ENCODE results near the gene ZNF581. TPM values are rescaled to one million over a fixed set of nuclear protein-coding genes. Genes with fewer than 3 reads are reported as not detected.

The ZNF581 gene
- total RNA-seq, 2 experiments from 2014 or later, result 22.7 to 24.4 TPM

DNA sequence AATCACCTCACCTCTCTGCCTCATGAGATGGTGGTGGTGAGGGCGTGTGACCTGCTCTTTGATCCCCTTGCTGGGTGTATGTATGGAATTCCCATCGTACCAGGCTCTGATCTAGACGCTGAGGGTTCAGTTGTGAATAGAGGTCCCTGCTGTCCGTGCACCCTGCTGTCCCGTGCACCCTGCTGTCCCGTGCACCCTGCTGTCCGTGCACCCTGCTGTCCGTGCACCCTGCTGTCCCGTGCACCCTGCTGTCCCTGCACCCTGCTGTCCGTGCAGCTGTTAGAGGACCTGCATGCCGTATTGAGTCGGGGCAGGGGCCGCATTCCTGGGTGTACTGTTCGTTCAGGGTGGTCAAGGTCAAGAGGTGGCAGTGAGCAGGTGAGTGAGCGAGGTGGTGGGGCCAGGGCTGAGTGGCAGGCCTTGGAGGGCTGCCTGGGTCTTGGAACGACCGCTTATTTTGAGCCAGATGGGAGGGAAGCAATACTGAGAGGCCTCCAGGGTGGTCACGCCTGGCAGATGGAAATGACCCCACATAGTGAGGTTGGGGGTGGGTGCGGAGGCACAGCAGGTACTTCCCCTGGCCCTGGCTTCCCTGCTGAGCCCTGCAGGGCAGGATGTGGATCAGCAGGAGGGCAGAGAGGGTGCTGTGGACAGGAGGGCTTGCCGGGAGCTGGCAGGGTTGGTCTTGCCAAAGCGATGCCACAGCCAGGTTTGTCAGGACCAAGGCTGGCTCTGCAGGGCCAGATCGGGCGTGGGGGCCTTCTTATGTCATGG is 27.0 kb downstream of the ZNF581 start:
- Mint-ChIP-seq H3K27me3 (ENCODE audit: low read depth) (no peaks in the 10 kb centered on the region), H3K4me3 (no peak overlapping the region), H3K4me1 (ENCODE audit: low read depth) (peaks cover 30% of the 10 kb centered on the region), H3K36me3 (ENCODE audit: low read depth) (peaks cover 61% of the 10 kb centered on the region), H3K9me3 (ENCODE audit: insufficient read depth) (no peaks in the 10 kb centered on the region), H3K27ac (no peak overlapping the region)
- DNase-seq, result no peak
- CTCF ChIA-PET, result interaction anchor here (0.8 to 1.7 kb wide), 3 partner anchors 14 to 37 kb away, joined by 9 read pairs; partner anchors contain the start of gene U2AF2
- ATAC-seq, result no peak
- POLR2A ChIA-PET, result interaction anchor here (0.6 kb wide), 1 partner anchor 75 kb away, joined by 3 read pairs; no protein-coding TSS in a partner anchor

DNA sequence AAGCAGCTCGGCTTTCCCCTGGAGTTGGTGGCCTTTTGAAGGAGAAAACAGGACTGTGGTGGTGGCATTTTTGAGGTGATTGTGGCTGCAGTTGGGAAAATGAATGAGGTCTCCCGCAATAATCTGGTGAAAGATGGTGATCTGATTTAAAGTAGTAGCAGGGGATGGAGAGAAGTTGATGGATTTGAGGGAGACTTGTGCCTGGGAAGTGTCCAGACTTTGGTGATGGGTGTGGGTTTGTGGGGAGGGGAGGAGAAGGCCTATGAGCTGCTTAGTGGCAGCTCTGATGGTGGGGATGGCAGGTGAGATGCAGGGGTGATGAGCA is 27.6 kb downstream of the ZNF581 start:
- CTCF ChIA-PET, result interaction anchor here (0.8 to 1.7 kb wide), 4 partner anchors 14 to 64 kb away, joined by 3 to 9 read pairs (median 9); partner anchors contain the start of gene U2AF2
- no peak for ATAC-seq

DNA sequence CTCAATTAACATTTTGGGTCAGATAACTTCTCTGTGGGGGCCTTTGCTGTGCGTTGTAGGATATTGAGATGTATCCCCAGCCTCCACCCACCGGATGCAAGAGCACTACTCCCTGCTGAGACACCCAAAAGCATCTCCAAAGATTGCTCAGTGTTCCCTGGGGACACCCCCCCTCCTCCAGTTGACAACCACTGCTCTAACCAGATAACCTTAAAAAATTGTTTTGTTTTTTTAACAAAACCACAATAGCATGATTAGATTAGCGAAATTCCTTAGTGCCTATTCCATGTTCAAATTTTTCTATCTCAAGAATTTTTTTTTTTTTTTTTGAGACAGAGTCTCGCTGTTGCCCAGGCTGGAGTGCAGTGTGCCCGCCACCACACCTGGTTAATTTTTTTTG is 29.0 kb downstream of the ZNF581 start:
- ATAC-seq, result no peak
- no peak overlapping the region for H3K4me3 Mint-ChIP-seq
- DNase-seq, result no peak
- CTCF ChIA-PET, result interaction anchor here (0.8 to 1.7 kb wide), 4 partner anchors 9 to 66 kb away, joined by 3 to 9 read pairs (median 4); no protein-coding TSS in a partner anchor
- peaks cover 59% of the 10 kb centered on the region for H3K36me3 Mint-ChIP-seq (ENCODE audit: low read depth)
- H3K9me3 Mint-ChIP-seq (ENCODE audit: insufficient read depth), result no peaks in the 10 kb centered on the region
- H3K27me3 Mint-ChIP-seq (ENCODE audit: low read depth), result no peaks in the 10 kb centered on the region
- no peak overlapping the region for H3K27ac Mint-ChIP-seq
- peaks cover 48% of the 10 kb centered on the region for H3K4me1 Mint-ChIP-seq (ENCODE audit: low read depth)
- POLR2A ChIA-PET, result interaction anchor here (1.1 kb wide), 1 partner anchor 15 kb away, joined by 3 read pairs; no protein-coding TSS in a partner anchor

More for the DNA sequence above, 27.6 kb downstream of the ZNF581 start:
- POLR2A ChIA-PET, result interaction anchor here (0.6 to 1.0 kb wide), 2 partner anchors 75 to 511 kb away, joined by 3 read pairs; no protein-coding TSS in a partner anchor
- Mint-ChIP-seq H3K9me3 (ENCODE audit: insufficient read depth) (no peaks in the 10 kb centered on the region), H3K4me3 (no peak overlapping the region), H3K27ac (no peak overlapping the region), H3K36me3 (ENCODE audit: low read depth) (peaks cover 59% of the 10 kb centered on the region), H3K27me3 (ENCODE audit: low read depth) (no peaks in the 10 kb centered on the region), H3K4me1 (ENCODE audit: low read depth) (peaks cover 34% of the 10 kb centered on the region)
- DNase-seq, result no peak

DNA sequence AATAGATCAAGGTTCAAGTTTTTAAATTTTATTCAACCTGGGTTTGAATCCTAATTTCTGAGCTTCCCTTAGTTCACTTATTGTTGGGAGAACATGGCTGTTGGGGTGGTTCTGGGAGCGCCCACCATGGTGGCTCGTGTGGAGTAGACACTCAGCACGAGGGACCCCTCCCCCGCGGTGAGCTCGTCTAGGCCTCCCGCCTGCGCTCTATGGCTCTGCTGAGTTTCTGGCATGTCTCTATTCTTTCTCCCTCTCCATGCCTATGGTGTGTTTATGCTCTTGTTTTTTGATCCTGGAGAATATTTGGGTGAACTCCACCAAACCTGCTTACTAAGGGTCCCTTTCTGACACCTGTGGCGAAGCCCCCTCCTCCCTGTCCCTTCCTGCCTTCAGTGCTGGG is 30.0 kb downstream of the ZNF581 start:
- Mint-ChIP-seq H3K36me3 (ENCODE audit: low read depth) (peaks cover 63% of the 10 kb centered on the region), H3K4me3 (peak overlapping the region; percentile 9), H3K27me3 (ENCODE audit: low read depth) (no peaks in the 10 kb centered on the region), H3K4me1 (ENCODE audit: low read depth) (peaks cover 57% of the 10 kb centered on the region), H3K9me3 (ENCODE audit: insufficient read depth) (no peaks in the 10 kb centered on the region), H3K27ac (peak overlapping the region; percentile 69)
- DNase-seq (no peak), ATAC-seq (no peak)
- ChIA-PET CTCF (interaction anchor here (1.0 to 1.3 kb wide), 2 partner anchors 19 to 42 kb away, joined by 3 to 5 read pairs; partner anchors contain the start of gene U2AF2), POLR2A (interaction anchor here (0.8 kb wide), 1 partner anchor 20 kb away, joined by 3 read pairs; no protein-coding TSS in a partner anchor)

DNA sequence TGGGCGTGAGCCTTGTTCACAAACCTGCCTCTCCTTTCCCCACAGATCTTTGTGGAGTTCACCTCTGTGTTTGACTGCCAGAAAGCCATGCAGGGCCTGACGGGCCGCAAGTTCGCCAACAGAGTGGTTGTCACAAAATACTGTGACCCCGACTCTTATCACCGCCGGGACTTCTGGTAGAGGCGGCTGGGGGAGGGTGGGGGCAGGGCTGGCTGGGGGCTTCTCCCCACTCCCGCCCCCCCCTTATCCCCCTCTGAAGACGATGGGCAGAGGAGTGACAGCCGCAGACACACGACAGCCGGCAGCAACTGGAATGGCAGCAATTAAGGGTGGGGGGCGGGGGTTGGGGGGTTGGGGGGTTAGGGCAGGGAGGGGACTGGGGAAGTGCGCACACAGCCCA is 30.4 kb downstream of the ZNF581 start:
- no peaks in the 10 kb centered on the region for H3K9me3 Mint-ChIP-seq (ENCODE audit: insufficient read depth)
- peaks cover 61% of the 10 kb centered on the region for H3K4me1 Mint-ChIP-seq (ENCODE audit: low read depth)
- peak overlapping the region; percentile 69 for H3K27ac Mint-ChIP-seq
- CTCF ChIA-PET, result interaction anchor here (1.0 to 1.3 kb wide), 2 partner anchors 19 to 42 kb away, joined by 3 to 5 read pairs; partner anchors contain the start of gene U2AF2
- ATAC-seq (no peak), DNase-seq (no peak)
- peaks cover 67% of the 10 kb centered on the region for H3K36me3 Mint-ChIP-seq (ENCODE audit: low read depth)
- H3K27me3 Mint-ChIP-seq (ENCODE audit: low read depth), result no peaks in the 10 kb centered on the region
- peak overlapping the region; percentile 41 for H3K4me3 Mint-ChIP-seq
- POLR2A ChIA-PET, result interaction anchor here (0.8 kb wide), 1 partner anchor 21 kb away, joined by 3 read pairs; no protein-coding TSS in a partner anchor

DNA sequence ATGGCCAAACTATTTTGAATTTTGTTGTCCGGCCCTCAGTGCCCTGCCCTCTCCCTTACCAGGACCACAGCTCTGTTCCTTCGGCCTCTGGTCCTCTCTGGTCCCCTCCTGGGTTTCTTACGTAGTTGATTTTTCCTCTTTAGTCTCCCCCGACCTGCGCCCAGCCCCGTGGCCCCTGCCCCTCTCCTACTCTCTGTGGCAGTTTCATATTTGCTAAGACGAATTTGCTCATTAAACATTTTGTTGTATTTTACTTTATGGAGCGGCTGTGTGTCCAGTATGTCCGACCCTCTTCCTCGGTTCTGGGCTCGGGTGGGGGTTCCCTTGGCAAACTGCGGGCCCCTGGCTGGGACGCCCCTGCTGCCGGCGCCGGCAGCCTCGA is 31.0 kb downstream of the ZNF581 start:
- Mint-ChIP-seq H3K36me3 (ENCODE audit: low read depth) (peaks cover 63% of the 10 kb centered on the region), H3K27me3 (ENCODE audit: low read depth) (no peaks in the 10 kb centered on the region), H3K4me1 (ENCODE audit: low read depth) (peaks cover 64% of the 10 kb centered on the region), H3K4me3 (peak overlapping the region; percentile 41), H3K9me3 (ENCODE audit: insufficient read depth) (no peaks in the 10 kb centered on the region), H3K27ac (peak overlapping the region; percentile 81)
- ChIA-PET CTCF (no interaction called here), POLR2A (interaction anchor here (0.9 kb wide), 1 partner anchor 20 kb away, joined by 3 read pairs; the partner anchor contains the start of gene U2AF2)
- no peak for ATAC-seq
- DNase-seq, result no peak

DNA sequence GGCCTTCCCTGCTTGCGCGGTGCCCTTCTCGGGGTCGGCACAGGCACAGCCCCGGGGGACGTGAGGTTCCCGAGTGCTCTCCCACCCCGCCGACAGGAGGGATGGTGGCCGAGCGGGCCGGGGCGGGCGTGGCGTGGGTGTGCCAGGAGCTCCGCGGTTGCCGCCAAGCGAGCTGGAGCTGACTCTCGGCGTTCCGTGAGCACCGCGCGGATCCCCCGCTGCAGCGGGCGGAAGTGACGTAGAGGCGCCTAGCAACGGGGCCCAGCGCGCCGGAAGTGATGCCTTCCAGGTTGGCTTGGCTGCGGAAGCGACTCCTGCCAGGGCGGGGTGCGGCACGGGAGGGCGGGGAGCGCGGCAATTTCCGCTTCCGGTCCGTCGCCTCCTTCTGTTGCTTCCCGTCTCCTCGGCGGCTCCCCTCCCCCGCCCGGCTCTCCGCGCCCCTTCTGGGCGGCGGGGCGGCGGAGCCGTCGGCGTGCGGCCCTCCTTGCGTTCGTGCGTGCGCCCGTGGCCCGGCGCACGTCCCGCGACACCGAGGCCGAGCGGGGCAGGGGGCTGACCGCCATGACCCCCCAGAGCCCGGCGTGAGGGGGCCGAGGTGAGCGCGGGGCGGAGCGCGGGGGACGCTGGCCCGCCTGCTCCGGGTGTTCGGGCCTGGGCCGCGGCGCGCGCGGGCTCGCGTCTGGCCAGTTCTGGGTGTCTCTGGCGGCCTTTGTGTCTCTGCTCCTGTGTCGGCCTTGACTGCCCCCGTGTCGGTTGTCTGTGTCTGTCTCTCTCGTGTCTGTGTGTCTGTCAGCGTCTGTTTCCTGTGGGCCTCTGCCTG is 31.6 kb downstream of the ZNF581 start, which contains the start of gene EPN1:
Gene EPN1, plus strand, starts transcription at position 386 of the 820 bp plus-strand sequence. CDS start 3,402 bp downstream, outside the sequence.
- peaks cover 65% of the 10 kb centered on the region for H3K36me3 Mint-ChIP-seq (ENCODE audit: low read depth)

DNA sequence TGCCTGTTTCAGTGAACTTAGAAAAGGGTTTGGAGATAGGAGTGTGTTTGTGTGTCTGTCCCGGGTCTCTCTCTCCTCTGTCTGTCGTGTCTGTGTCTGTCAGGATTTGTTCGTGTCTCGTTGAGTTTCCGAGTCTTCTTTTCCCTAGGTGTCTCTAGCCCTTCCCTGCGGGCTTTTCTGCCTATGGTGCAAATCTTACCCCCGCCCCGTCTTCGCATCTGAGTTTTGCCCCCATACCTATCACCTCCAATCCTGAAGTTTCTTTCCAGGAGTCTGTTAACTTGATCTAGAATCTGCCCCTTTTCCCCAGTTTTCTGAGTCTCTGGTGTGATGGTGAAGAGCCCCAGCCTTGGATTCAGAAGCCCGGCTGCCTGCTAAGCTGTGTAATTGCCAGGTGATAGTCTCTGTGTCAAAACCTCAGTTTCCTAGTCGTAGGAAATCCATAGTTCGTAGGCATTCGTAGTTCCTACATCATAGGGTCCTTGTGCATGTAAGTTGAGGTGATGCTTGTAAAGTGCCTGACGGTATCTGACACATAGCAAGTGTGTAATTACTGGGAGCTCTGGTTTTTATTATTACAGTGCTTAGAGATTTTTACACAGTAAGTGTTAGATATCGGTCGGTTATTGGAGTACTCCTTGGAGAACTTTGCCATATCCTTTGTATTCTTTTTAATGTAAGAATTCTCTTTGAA is 32.4 kb downstream of the ZNF581 start:
- no peak for ATAC-seq
- Mint-ChIP-seq H3K27me3 (ENCODE audit: low read depth) (no peaks in the 10 kb centered on the region), H3K4me1 (ENCODE audit: low read depth) (peaks cover 65% of the 10 kb centered on the region), H3K9me3 (ENCODE audit: insufficient read depth) (no peaks in the 10 kb centered on the region), H3K4me3 (peak overlapping the region; percentile 96), H3K27ac (peak overlapping the region; percentile 95), H3K36me3 (ENCODE audit: low read depth) (peaks cover 59% of the 10 kb centered on the region)
- DNase-seq, result no peak
- ChIA-PET CTCF (interaction anchor here (0.7 kb wide), 1 partner anchor 51 kb away, joined by 3 read pairs; the partner anchor contains the start of gene ZNF784), POLR2A (no interaction called here)

More for the DNA sequence above, 31.6 kb downstream of the ZNF581 start, which contains the start of gene EPN1:
- H3K4me3 Mint-ChIP-seq, result peak within 1 kb of the TSS; percentile 96
- DNase-seq (peak; percentile 99), ATAC-seq (peak; percentile 92)
- no peaks in the 10 kb centered on the region for H3K27me3 Mint-ChIP-seq (ENCODE audit: low read depth)
- peaks cover 70% of the 10 kb centered on the region for H3K4me1 Mint-ChIP-seq (ENCODE audit: low read depth)
- H3K9me3 Mint-ChIP-seq (ENCODE audit: insufficient read depth), result no peaks in the 10 kb centered on the region
- peak within 1 kb of the TSS; percentile 95 for H3K27ac Mint-ChIP-seq
- ChIA-PET CTCF (no interaction called here), POLR2A (interaction anchor here (0.9 kb wide), 1 partner anchor 20 kb away, joined by 3 read pairs; the partner anchor contains the start of gene U2AF2)

DNA sequence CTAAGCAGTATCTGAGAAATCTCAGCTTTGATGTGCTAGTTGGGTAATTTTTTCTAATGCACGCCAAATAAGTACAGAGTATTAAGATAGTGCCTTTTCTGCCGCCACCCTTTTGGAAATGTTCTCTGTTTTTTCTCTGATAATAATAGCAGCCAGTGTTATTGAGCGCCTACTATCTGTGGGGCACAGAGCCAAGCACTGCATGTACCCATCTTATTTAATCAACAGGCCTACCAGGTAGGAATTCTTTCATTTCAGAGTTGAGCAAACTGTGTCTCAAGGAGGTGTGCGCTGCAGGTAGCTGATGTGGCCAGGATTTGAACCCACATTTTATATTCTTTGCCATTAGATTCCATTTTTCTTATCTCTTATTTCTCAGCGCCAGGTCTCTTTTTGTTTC is 32.9 kb downstream of the ZNF581 start:
- ChIA-PET POLR2A (interaction anchor here (0.8 to 1.0 kb wide), 2 partner anchors 22 to 42 kb away, joined by 3 to 5 read pairs; partner anchors contain the start of gene U2AF2), CTCF (interaction anchor here (0.7 kb wide), 1 partner anchor 52 kb away, joined by 3 read pairs; the partner anchor contains the start of gene ZNF784)
- Mint-ChIP-seq H3K27me3 (ENCODE audit: low read depth) (no peaks in the 10 kb centered on the region), H3K4me3 (peak overlapping the region; percentile 96), H3K36me3 (ENCODE audit: low read depth) (peaks cover 54% of the 10 kb centered on the region), H3K9me3 (ENCODE audit: insufficient read depth) (no peaks in the 10 kb centered on the region), H3K27ac (peak overlapping the region; percentile 71), H3K4me1 (ENCODE audit: low read depth) (peaks cover 61% of the 10 kb centered on the region)
- ATAC-seq, result no peak
- DNase-seq, result no peak

DNA sequence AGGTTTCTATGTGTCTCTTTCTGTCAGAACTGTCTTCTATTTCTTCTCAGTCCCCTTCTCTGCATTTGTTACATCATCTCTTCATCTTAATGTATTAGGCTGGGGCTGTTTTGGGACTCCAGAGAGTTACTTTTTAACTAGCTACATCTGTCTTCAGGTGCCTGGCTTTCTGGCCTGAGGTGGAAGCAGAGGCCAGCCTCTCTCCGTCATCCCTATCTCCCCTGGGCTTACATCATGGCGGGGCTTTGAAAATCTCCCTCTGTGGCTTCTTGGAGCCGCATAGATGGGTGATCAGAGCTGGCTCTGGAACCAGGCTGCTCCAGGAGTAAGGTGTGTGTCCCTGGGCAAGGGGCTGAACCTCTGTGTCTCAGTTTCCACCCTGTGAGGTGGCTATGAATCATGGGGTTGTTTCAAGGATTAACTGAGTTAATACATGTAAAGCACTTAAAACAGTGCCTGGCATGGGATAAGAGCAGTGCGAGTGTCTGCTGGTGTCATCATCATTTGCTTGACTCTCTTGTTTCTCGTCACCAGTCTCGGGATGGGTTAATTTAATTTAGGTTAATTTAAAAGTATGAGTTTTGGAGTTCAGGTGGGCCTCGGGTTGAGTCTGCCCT is 33.5 kb downstream of the ZNF581 start:
- CTCF ChIA-PET, result no interaction called here
- POLR2A ChIA-PET, result interaction anchor here (0.8 to 1.0 kb wide), 2 partner anchors 22 to 42 kb away, joined by 3 to 5 read pairs; partner anchors contain the start of gene U2AF2
- Mint-ChIP-seq H3K27me3 (ENCODE audit: low read depth) (no peaks in the 10 kb centered on the region), H3K4me1 (ENCODE audit: low read depth) (peaks cover 58% of the 10 kb centered on the region), H3K9me3 (ENCODE audit: insufficient read depth) (no peaks in the 10 kb centered on the region), H3K27ac (peak overlapping the region; percentile 71), H3K4me3 (peak overlapping the region; percentile 96), H3K36me3 (ENCODE audit: low read depth) (peaks cover 51% of the 10 kb centered on the region)
- ATAC-seq (no peak), DNase-seq (no peak)

Data from activated CD8-positive, alpha-beta T cell treated with anti-CD3 and anti-CD28 coated beads, Interleukin-2, amount 10 ng/mL, durations not matched to agents 7 days and 5 days (primary cell).